GM23248 (cell line): ENCODE data around the gene CMSS1.

Experiments
- EZH2 ChIP-seq: fragments of 200-600 bp; sonication (generic); IDR thresholded peaks from 2 replicates; pipeline ENCODE4 v1.6.1; 2018; ENCODE audit warnings: antibody characterized with exemption, mild to moderate bottlenecking; ENCODE audit not compliant: insufficient read depth, poor library complexity, severe bottlenecking
- EZH2phosphoT487 ChIP-seq: fragments of 200-600 bp; sonication (generic); IDR thresholded peaks from 2 replicates; pipeline ENCODE4 v1.6.1; 2018; ENCODE audit warnings: antibody characterized with exemption, moderate library complexity, mild to moderate bottlenecking, low read depth; ENCODE audit not compliant: insufficient read depth

- TF ChIP-seq EZH2 = no peak
- TF ChIP-seq EZH2phosphoT487 = no peak
Measured at GRCh38 chr3:100108464-100109079, 290.9 kb downstream of the CMSS1 start.
